Suprapubic skin (tissue), 4 donors: ENCODE results near the gene HASPIN. TPM values are rescaled to one million over a fixed set of nuclear protein-coding genes. Genes with fewer than 3 reads are reported as not detected.

Experiments
- DNase-seq, 2 donors: peaks; one replicate each; pipeline ENCODE4 v3.0.0-alpha.2; 2019; ENCODE audit warnings: low spot score in 2 of 2
- H3K27ac ChIP-seq: fragments of 200-600 bp; sonication (generic); one replicate; pipeline ENCODE4 v1.5.1; 2019
- H3K27me3 ChIP-seq: fragments of 200-600 bp; sonication (generic); one replicate; pipeline ENCODE4 v1.5.1; 2019
- H3K36me3 ChIP-seq: fragments of 200-600 bp; sonication (generic); one replicate; pipeline ENCODE4 v1.5.1; 2019
- H3K4me1 ChIP-seq: fragments of 200-600 bp; sonication (generic); one replicate; pipeline ENCODE4 v1.5.1; 2019
- H3K4me3 ChIP-seq: fragments of 200-600 bp; sonication (generic); one replicate; pipeline ENCODE4 v1.5.1; 2019; ENCODE audit warnings: mild to moderate bottlenecking
- H3K9me3 ChIP-seq: fragments of 200-600 bp; sonication (generic); one replicate; pipeline ENCODE4 v1.5.1; 2019
- CTCF ChIP-seq, 2 donors: fragments of 200-600 bp in 1 of 2; fragments of 450-650 bp in 1 of 2; sonication (generic) in 1 of 2; IDR thresholded peaks; one replicate each; pipeline ENCODE4 v1.5.1; 2016 to 2019; ENCODE audit warnings: antibody characterized with exemption in 2 of 2, mild to moderate bottlenecking in 1 of 2, moderate library complexity in 1 of 2
- EP300 ChIP-seq: sonication (generic); formaldehyde crosslinking; IDR thresholded peaks from one replicate; pipeline ENCODE4 v1.6.1; 2017; ENCODE audit warnings: antibody characterized with exemption
- POLR2A ChIP-seq, 2 donors: fragments of 450-650 bp; IDR thresholded peaks; one replicate each; pipeline ENCODE4 v1.6.1; 2017; ENCODE audit warnings: antibody characterized with exemption in 2 of 2, mild to moderate bottlenecking in 2 of 2, moderate library complexity in 2 of 2
- POLR2AphosphoS5 ChIP-seq, 3 donors: sonication (generic); formaldehyde crosslinking; IDR thresholded peaks; one replicate each; pipeline ENCODE4 v1.6.1; 2017; ENCODE audit warnings: antibody characterized with exemption in 3 of 3
- WGBS: methylation state at CpG from one replicate; pipeline ENCODE4 v1.1.5; 2018; 5-methylcytosine and 5-hydroxymethylcytosine counted together
- total RNA-seq, 4 donors: library from RNA; depleted of rRNA; stranded (reverse); fragments of >200 nt; gene quantifications; one replicate each; pipeline ENCODE4 v1.1.0, GENCODE V29; 2016

HASPIN gene
- total RNA-seq, 4 donors from 2014 or later = 0.40 to 2.1 (median 1.8) TPM

GRCh38 chr17:3681057-3681456 is 42.6 kb upstream of the HASPIN start:
- H3K4me3 ChIP-seq = no peak overlapping the region
- peaks cover 34% of the 10 kb centered on the region for H3K27me3 ChIP-seq
- no peaks in the 10 kb centered on the region for H3K36me3 ChIP-seq
- no peak overlapping the region for H3K27ac ChIP-seq
- WGBS = 87% methylated on average over 12 of the region's 12 CpGs
- H3K9me3 ChIP-seq = no peaks in the 10 kb centered on the region
- H3K4me1 ChIP-seq = no peaks in the 10 kb centered on the region
- TF ChIP-seq POLR2A (IDR thresholded peaks at IDR 0.05) (no peak), POLR2AphosphoS5 (IDR thresholded peaks at IDR 0.05) (no peak), EP300 (no peak), CTCF (IDR thresholded peaks at IDR 0.05) (no peak)
- no peak for DNase-seq

GRCh38 chr17:3681565-3681964 is 42.1 kb upstream of the HASPIN start:
- H3K36me3 ChIP-seq = no peaks in the 10 kb centered on the region
- no peak overlapping the region for H3K4me3 ChIP-seq
- no peaks in the 10 kb centered on the region for H3K4me1 ChIP-seq
- no peak for TF ChIP-seq CTCF (IDR thresholded peaks at IDR 0.05)
- TF ChIP-seq POLR2AphosphoS5 (IDR thresholded peaks at IDR 0.05) = no peak
- no peak for TF ChIP-seq EP300
- no peak for TF ChIP-seq POLR2A (IDR thresholded peaks at IDR 0.05)
- H3K27me3 ChIP-seq = peaks cover 34% of the 10 kb centered on the region
- DNase-seq = no peak
- no peaks in the 10 kb centered on the region for H3K9me3 ChIP-seq
- 82% methylated on average over 16 of the region's 20 CpGs for WGBS
- no peak overlapping the region for H3K27ac ChIP-seq

- Histone ChIP-seq H3K4me3 (no peak overlapping the region), H3K36me3 (no peaks in the 10 kb centered on the region), H3K27ac (no peak overlapping the region), H3K27me3 (peaks cover 34% of the 10 kb centered on the region), H3K4me1 (no peaks in the 10 kb centered on the region), H3K9me3 (no peaks in the 10 kb centered on the region)
- TF ChIP-seq EP300 (no peak), POLR2AphosphoS5 (IDR thresholded peaks at IDR 0.05) (no peak), CTCF (IDR thresholded peaks at IDR 0.05) (no peak), POLR2A (IDR thresholded peaks at IDR 0.05) (no peak)
- DNase-seq = no peak
- WGBS = 90% methylated on average over 12 of the region's 12 CpGs
Measured at GRCh38 chr17:3682033-3682432, 41.7 kb upstream of the HASPIN start.

GRCh38 chr17:3683054-3683511 is 40.6 kb upstream of the HASPIN start:
- Histone ChIP-seq H3K36me3 (no peaks in the 10 kb centered on the region), H3K9me3 (no peaks in the 10 kb centered on the region), H3K4me1 (no peaks in the 10 kb centered on the region), H3K4me3 (no peak overlapping the region), H3K27ac (no peak overlapping the region), H3K27me3 (peaks cover 34% of the 10 kb centered on the region)
- TF ChIP-seq CTCF (IDR thresholded peaks at IDR 0.05) (peak; percentile 52 to 88), POLR2AphosphoS5 (IDR thresholded peaks at IDR 0.05) (no peak)
- 40% methylated on average over 10 of the region's 10 CpGs for WGBS
- DNase-seq = no peak

GRCh38 chr17:3685174-3685573 is 38.5 kb upstream of the HASPIN start:
- no peaks in the 10 kb centered on the region for H3K4me1 ChIP-seq
- H3K4me3 ChIP-seq = no peak overlapping the region
- TF ChIP-seq EP300 = no peak
- no peak for TF ChIP-seq POLR2A (IDR thresholded peaks at IDR 0.05)
- no peak for TF ChIP-seq CTCF (IDR thresholded peaks at IDR 0.05)
- TF ChIP-seq POLR2AphosphoS5 (IDR thresholded peaks at IDR 0.05) = no peak
- 0% methylated on average over 6 of the region's 13 CpGs for WGBS
- DNase-seq = no peak
- H3K27ac ChIP-seq = no peak overlapping the region
- no peaks in the 10 kb centered on the region for H3K9me3 ChIP-seq
- H3K27me3 ChIP-seq = peaks cover 34% of the 10 kb centered on the region
- no peaks in the 10 kb centered on the region for H3K36me3 ChIP-seq
